GM19193 (cell line): ENCODE data around the gene KCNIP3.

ENCODE experiments used
- POLR2A ChIP-seq: IDR thresholded peaks from 4 replicates; pipeline ENCODE4 v1.6.1; 2011; ENCODE audit not compliant: insufficient read depth, insufficient read length; ENCODE audit errors: extremely low read depth

Gene KCNIP3

DNA sequence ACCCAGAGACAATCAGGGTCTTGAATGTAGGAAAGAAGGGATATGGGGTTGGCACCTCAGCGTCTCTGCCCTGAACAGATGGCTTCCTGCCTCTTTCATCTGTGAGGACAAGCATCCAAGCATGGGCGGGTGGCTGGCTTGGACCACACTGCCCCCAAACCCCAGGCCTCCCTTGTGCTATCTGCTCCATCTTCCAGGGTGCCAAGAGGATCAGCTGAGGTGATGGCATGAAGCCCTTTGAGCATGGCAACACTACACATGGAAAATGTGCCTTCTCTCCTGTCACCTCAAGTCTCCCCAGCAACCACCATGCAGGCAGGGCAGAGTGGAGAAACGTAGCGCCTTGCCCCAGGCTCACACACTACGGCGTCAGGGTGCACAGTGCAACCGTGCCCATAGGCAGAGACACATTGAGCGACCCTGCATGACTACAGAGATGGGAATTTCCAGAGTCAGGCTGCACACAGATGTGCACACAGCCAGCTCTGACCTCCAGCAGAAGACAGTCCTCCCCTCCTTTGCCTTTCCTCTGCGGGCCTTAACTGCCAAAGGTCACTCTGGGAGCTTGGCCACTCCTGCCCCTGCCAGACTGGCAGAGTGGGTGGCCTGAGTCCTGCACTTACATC lies 1.5 kb downstream of the KCNIP3 start:
- no peak for TF ChIP-seq POLR2A

DNA sequence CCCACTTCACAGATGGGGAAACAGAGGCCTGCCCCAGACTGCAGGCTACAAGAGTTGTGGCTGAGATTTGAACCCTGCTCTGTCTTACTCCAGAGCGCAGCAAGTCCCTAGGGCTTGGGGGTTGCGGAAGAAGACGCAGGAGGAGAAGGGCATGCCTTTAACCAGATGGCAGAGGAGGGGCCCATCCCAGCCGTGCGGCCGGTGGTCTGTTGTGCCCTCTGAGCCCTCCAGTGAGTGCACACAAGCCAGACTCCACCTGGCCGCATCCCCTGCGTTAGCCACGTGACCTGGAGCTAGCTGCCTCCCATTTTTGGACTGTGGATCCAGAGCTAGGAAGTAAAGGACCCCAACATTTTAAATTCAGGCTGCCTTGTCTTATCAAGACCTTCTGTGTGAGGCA lies 2.8 kb downstream of the KCNIP3 start:
- TF ChIP-seq POLR2A: no peak

DNA sequence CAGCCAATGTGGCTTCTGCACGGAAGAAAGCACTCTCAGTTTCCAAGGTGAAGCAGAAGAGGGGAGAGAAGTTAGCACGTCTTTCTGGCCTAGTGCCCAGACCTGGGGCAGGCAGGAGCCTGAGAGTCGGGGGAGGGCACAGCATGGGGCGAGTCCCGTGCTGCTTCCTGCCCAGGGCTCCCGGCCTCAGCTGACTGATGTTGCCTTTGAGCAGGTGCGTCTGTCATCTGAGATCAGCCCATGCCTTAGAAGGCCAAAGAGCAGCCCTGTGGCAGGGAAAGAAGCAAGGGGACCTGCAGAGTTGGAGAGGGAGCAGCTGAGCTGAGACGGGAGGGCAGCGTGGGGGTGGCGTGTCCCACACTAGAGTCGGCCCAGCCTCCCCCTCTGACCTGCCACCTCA lies 3.3 kb downstream of the KCNIP3 start:
- no peak for TF ChIP-seq POLR2A

DNA sequence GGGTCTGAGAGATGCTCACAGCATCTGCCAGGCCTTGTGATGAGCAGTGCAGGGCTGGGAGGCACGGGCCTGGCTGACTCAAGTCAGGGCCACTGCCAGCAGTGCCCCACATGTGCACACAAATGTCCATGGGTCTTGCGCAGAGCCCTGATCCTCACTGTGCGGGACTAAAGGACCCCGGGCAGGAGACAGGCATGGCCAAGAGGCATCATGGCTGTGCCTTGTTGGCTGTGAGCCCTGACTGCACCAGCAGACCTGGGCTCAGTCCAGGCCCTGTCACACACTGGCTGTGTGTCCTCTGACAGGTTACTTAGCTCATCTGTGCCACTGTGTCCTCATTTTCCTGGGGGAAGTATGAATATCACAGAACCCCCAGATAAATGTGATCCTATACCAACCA lies 4.0 kb downstream of the KCNIP3 start:
- no peak for TF ChIP-seq POLR2A

DNA sequence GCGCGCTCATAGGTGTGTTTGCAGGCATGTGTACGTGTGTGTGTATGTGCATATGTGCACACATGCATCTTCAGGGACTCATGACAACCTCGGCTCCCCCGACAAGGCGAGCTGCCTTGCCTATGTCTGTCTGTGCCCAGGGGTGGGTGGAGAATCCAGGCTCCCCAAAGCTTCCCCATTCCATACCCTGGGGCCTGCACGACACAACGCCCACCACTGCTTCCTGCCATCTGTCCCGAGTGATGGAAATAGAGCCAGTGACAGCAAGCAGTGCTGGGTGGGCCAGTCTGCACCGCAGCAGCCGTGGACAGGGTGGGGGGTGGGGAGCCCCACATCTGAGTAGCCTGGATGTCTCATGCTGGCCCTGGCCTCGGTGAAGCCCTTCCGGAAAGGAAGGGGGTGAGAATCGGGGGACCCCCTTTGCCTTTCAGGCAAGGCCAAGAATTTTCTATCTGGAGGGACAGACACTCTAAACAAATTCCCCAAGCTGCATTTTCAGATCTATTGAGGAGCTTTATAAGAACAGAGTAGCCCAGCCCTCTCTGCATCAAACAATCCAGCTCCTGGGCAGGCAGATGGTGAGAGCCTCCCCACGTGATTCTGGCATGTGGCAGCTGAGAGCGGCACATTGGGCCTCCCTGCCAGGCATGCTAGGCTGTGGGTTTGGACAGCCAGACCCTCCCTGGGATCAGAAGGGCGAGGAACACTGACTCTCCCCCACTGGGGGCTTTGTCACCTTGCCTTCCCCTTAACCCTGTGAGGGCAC lies 4.9 kb downstream of the KCNIP3 start:
- TF ChIP-seq POLR2A: no peak

DNA sequence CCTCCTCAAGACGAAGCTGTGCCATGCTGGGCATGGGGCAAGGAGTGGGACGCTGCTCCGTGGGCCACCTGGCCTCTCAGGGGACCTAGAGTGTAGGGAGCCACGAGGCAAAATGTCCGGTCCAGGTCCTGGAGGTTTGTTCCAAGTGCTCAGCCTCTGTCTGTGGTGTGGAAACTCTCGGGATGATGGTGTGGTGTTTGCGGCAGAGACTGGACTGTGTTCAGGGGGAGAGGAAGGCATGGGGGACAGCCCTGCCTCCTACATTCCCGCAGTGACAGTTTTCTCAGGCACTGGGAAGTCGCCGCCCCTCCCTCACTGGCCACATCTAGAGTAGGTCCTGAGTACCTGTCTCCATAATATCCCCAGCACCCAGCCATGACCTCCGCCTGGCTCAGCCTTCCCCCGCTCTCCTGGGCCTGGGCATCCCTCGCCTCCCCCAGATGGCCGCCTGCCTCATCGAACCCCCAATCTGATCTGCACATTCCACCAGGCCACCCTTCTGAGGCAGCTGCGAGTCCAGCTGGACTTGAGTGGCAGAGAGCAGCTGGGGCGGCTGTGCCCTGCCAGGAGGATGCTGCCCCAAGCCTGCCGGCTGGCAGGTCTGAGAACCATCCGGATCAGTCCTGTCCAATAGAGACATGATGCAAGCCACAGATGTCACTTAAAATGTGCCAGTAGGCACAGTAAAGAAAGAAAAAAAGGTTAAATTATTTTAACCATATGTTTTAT lies 6.2 kb downstream of the KCNIP3 start:
- no peak for TF ChIP-seq POLR2A

DNA sequence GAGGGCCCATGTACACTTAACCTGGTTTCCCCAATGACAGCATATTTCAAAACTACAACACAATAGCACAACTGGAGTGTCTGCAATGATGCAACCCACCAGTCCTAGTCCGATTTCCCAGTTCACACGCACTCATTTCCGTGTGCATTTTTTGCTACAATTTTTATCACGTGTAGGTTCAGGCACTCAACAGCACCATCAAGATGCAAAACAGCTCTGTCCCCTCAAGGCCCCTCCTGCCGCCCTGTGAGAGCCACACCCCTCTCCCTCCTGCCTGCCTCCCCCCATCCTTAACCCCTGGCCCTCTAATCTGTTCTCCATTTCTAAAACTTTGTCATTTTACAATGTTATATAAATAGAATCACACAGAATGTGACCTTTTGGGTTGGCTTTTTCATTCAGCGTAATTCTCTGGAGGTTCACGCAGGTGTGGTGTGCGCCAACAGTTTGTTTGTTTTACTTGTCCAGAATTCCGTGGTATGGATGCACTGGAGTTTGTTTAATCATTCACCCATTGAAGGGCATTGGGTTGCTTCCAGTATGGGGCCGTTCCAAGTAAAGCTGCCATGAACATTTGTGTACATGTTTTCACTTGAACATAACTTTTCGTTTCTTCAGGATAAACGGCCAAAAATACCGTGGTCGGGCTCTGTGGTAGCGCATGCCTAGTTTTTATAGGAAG lies 8.4 kb downstream of the KCNIP3 start:
- TF ChIP-seq POLR2A: no peak

DNA sequence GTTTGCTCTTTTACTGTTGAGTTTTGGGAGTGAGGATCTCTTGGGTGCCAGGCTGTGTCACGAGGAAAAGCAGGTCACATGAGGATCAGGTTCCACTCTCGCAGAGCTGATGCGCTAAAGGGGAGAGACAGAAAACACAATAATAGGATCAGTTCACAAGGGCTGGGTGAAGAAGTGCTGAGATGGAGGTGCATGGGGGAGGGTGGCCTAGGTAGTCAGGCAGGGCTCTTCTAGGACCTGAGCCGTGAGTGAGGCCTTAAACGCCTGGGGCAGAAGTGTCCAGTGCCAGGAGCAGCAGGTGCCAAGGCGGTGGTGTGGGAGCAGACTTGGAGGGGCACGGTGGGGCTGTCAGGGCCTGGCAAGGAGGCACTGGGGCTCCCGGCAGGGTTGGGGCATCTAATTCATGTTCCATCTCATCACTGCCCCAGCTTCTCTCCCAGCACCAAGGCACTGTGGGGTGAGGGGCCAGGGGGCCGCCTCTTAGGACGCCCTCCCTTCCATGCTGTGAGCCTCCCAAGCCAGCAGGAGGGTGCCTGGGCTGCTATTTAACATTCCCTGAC lies 9.3 kb downstream of the KCNIP3 start:
- TF ChIP-seq POLR2A: no peak

DNA sequence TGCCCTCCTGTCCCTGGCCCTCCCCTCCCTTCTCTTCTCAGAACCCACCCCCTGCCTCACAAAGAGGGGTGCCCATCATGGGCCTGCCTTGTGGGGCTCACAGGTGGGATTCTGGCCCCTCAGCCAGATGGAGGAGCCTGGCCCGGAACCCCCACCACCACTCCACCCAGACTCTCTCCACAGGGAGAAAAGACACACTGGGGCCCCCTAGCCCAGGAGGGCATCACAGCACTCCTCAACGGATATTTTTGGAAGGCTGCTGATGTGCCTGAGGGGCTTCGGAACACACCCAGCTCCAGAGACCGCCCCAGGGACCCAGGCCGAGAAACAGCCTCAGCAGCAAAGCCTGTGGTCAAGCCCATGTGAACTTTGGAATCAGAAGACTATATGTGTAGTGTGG lies 9.9 kb downstream of the KCNIP3 start:
- TF ChIP-seq POLR2A: no peak

DNA sequence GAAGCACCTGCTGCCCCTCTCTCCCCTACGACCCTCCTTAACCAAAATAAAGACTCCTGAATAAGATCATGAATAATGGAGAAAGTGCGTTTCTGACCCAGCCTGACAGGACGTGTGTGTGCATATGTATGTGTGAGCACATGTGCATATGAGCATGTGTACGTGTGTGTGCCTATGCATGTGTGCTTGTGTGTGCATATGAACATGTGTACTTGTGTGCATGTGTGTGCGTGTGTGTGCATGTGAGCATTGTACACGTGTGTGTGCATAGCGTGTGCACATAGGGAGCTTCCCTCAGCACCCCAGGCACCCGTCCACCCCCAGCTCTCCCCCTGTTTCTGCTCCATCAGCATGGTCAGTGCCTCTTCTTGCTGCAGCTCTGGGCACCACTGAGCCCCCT lies 10.7 kb downstream of the KCNIP3 start:
- TF ChIP-seq POLR2A: no peak

DNA sequence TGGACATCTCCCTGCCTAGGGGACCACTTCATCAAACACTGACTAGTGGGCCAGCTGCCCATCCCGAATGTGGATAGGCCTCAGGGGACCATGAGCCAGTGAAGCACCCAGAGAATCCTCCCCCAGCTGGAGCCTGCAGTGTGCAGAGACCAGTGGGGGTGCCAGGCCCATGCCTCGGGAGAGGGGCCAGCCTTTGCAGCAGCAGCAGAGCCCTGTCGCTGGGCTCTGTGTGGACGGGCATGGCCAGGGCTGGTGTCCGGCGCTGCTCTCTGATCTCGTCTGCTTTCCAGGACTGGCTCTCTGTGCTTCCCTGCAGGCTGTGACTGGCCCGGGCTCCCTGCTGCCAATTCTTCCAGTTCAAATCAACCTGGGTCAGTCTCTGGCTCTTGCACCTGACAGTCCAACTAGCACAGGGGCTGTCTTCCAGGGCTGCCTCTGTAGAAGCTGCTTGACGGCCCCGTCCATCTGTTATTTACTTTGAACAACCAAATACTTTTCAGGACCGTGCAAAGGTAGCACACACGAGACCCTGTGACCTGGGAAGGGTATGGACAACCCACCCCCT lies 11.4 kb downstream of the KCNIP3 start:
- TF ChIP-seq POLR2A: no peak

DNA sequence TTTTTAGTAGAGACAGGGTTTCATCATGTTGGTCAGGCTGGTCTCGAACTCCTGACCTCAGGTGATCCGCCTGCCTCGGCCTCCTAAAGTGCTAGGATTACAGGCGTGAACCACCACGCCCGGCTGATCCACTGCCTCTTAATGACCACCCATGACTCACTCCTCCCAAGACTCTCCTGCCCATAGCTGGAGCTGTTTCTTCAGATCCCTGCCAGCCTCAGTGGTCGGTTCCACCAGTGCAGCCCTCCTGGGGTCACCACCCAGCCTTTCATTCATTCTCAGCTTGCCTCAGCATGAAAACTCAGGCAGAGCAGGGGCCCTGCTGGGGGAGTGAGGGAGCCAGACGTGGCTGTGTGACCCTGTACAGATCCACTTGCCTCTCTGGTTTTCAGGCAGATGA lies 12.5 kb downstream of the KCNIP3 start:
- TF ChIP-seq POLR2A: no peak

DNA sequence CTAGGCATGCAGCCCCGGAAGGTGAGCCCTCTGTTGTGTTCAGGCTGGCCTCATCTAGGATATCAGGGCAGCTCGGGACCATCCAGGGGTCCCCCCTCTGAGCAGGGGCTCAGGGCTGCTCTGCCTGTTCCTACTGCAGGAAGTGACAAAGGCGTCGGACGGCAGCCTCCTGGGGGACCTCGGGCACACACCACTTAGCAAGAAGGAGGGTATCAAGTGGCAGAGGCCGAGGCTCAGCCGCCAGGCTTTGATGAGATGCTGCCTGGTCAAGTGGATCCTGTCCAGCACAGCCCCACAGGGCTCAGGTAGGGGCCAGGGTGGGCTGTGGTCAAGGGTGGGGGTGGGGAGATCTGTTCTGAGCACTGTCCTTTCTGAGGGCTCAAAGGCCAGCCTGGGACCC lies 13.1 kb downstream of the KCNIP3 start:
- TF ChIP-seq POLR2A: no peak

DNA sequence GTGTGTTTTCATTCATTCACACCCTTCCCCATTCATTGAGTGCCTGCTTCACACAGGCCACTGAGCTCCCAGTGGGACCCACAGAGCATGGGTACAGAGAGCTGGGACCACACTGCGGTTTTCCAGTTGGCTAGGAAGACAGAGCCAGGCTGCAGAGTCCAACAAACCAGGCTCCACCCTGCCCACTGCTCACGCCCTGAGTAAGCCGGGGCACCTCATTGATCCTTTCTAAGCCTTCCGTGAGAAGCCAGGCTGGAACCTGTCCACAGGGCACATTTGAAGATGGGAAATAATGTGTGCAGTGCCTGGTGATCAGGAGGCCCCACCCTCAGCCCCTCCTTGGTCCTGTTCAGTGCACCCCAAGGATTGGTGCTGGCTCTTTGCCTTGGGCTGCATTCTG lies 13.5 kb downstream of the KCNIP3 start:
- no peak for TF ChIP-seq POLR2A
